Left forelimb (tissue), 1 donor: ENCODE results near the gene EML6.

ENCODE experiments used
- DNase-seq: peaks from one replicate; pipeline ENCODE4 v3.0.0-alpha.2; 2018; ENCODE audit warnings: low spot score

EML6 gene

DNA sequence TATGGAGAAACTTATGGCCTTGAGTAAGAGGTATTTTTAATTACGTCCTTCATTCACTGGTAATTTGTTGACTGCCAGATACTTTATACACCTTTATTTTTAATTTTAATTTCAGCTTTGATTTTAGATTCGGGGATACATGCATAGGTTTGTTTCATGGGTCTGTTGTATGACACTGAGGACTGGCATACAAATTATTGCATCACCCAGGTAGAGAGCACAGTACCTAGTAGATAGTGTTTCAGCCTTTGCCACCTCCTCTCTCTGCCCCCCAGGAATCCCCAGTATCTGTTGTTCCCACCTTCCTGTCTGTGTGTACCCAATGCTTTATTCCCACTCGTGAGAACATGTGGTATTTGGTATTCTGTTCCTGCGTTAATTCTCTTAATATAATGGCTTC, 188.8 kb downstream of the EML6 start:
- DNase-seq: no peak

DNA sequence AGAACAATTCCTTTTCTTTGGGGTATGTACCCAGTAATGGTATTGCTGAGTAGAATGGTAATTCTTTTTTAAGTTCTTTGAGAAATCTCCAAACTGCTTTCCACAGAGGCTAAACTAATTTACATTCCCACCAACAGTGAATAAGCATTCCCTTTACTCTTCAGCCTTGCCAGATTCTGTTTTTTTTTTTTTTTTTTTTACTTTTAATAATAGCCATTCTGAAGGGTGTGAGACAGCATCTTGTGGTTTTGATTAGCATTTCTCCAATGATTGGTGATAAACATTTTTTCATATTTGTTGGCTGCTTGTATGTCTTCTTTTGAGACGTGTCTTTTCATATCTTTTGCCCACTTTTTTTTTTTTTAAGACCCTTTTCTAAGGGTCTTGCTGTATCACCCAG, 189.4 kb downstream of the EML6 start:
- DNase-seq: no peak

- no peak for DNase-seq
Observed at GRCh38 chr2:54914637-54915036, 191.2 kb downstream of the EML6 start.

DNA sequence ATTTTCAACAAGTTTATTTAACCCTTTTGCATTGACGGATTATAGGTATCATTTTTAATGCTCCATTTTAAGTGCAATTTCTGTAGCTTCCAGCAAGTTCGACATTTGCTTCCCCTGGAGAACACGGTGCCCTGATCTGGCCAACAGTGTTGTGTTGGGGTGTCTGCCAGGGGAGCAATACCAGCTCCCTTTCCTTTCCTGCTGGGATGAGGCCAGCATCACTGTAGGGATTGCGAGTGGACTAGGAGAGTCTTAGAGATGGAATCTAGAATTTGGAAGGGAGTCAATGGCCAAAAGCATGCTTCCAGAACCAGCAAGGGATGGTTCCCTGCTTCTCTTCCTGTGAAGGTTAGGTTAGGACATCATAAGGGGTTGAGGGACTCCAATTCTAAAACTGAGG, 191.6 kb downstream of the EML6 start:
- no peak for DNase-seq

GRCh38 chr2:54916637-54917036, 193.2 kb downstream of the EML6 start:
- no peak for DNase-seq

DNA sequence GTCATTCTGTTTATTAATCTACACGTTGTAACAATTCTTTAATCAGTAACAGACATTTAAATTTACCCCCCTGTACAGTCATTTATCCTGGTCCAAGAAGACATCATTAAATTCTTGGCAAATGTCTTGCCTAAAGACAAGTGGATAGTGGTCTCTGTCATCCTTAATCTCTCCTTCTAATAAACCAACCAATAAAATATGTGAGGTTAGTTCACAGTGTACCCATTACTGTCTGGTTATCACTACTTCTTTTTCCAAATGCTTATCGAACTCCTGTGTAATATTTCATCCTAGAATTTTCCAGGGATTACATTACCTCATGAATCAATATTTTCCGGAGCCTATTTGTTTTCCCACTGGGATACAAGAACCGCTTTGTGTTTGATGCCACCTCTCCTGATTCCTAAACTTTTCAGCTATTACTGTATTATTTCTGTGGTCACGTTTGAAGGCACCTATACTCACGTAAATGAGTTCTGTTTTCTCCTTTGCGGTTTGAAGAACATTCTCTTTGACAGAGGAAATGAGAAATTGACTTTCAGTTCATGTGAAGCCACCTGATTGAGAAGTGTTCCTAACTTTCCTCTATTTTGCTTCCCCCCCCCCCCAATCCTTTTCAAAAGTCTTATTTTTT, 195.3 kb downstream of the EML6 start:
- no peak for DNase-seq

DNA sequence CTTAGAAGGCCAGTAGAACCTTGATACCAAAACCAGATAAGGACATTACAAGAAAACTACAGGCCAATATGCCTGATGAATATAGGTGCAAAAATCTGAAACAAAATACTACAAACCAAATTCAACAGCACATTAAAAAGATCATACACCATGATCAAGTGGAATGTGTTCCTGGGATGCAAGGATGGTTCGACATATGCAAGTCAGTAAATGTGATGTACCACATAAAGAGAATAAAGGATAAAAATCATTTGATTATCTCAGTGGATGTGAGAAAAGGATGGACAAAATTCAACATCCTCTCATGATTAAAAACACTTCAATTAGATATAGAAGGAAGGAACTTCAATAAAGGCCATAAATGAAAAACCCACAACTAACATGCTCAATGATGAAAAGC, 197.2 kb downstream of the EML6 start:
- DNase-seq: no peak

GRCh38 chr2:54924121-54924520, 200.7 kb downstream of the EML6 start:
- DNase-seq: no peak

GRCh38 chr2:54925022-54925421, 201.6 kb downstream of the EML6 start:
- no peak for DNase-seq

DNA sequence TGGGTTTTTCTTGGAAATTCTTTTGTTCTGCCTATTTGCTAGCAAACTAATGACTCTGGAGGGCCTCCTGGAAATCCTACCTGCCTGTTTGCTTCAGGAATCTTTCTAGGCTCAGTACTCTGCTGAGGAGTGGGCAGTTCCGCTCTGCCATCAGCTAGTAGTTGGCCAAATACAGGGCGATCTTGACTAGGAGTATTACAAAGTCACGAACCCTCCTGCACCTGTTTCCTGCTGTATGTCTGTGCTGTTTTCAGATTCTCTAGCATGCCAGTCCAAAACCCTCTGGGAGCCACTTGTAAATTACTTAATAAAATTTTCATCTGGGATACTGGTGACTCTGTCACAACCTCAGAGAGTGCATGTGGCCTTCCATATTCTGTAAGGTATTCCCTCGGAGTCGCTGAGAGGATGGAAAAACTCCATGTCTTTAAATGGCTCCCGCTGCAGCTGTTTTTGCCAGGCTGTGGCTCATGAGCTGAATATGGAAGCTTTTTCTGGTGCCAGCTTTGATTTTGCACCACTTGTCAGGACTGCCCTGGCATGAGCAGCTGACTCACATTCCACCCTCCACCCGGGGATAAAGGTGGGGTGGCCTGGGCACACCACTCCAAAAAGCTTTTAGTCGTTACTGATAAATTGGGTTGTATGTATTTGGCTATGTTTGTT, 203.8 kb downstream of the EML6 start:
- no peak for DNase-seq

DNA sequence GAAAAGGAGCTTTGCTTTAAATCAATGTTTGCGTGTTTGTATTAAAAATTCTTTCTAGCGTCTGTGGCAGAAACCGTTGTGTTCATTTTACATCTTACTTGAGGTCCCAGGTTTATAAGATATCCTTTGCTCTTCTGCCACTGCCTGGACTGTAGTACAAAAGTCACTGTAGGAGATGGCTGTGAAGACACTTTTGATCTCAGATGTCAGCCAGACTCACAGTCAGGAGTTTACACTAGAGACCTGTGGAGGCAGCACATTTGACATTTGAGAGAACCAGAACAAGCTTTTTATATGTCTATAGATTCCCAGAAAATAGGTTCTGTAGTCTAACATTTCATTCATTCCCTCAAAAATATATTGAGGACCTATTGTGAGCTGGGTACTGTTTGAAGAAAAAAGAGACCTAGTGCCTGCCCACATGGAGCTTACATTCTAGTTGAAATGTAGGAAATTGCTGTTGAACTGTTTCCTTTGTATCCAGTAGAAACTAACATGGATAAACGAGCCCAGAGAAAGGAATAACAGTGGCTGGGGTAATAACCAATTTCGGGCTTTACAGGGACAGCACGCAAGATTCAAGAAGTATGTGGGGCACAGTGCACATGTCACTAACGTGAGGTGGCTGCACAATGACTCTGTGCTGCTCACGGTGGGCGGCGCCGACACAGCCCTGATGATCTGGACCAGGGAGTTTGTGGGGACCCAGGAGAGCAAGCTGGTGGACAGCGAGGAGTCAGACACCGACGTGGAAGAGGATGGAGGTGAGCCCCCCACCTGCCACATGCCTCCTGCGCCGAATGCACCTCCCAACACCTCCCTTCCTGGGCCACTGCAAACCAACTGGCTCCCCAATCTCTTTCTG, 204.5 kb downstream of the EML6 start:
- no peak for DNase-seq

- DNase-seq: no peak
Observed at GRCh38 chr2:54928719-54929118, 205.3 kb downstream of the EML6 start.

GRCh38 chr2:54931473-54931872, 208.0 kb downstream of the EML6 start:
- DNase-seq: no peak

DNA sequence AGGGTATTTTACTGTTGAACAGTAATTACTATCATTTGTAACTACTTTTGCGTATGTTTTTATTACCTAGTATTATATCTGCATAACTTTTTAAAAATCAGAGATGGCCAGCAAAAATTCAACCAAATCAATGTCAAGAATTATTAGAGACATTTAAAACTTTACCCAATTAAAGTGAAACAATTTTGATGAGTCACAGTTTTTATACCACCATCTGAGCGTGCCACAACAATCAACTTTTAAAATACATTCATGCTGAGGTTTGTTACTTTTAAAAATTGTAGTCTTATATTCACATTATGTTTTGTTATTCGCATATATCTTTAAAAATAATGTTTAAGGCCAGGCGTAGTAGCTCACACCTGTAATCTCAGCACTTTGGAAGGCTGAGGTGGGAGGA, 211.9 kb downstream of the EML6 start:
- no peak for DNase-seq

GRCh38 chr2:54936766-54937165, 213.3 kb downstream of the EML6 start:
- DNase-seq: no peak

- no peak for DNase-seq
Observed at GRCh38 chr2:54939446-54940118, 216.1 kb downstream of the EML6 start.

DNA sequence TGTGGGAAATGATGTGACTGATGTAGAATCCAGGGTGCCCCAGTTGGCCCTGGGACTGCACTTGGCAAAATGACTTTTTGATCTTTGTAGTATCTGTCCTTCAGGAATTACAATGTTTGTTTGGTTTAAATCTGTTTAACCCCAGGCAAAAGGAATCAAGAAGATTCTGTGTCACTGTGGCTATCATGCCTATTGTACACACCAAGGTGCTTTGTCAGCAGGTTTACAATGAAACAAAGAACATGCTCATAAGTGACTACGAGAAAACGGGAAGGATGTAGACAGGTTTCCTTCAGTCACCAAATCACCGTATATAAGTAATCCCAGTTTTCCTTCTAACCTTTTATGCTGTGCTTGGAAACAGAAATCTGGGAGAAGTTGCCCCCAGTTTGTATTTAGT, 217.3 kb downstream of the EML6 start:
- DNase-seq: no peak

DNA sequence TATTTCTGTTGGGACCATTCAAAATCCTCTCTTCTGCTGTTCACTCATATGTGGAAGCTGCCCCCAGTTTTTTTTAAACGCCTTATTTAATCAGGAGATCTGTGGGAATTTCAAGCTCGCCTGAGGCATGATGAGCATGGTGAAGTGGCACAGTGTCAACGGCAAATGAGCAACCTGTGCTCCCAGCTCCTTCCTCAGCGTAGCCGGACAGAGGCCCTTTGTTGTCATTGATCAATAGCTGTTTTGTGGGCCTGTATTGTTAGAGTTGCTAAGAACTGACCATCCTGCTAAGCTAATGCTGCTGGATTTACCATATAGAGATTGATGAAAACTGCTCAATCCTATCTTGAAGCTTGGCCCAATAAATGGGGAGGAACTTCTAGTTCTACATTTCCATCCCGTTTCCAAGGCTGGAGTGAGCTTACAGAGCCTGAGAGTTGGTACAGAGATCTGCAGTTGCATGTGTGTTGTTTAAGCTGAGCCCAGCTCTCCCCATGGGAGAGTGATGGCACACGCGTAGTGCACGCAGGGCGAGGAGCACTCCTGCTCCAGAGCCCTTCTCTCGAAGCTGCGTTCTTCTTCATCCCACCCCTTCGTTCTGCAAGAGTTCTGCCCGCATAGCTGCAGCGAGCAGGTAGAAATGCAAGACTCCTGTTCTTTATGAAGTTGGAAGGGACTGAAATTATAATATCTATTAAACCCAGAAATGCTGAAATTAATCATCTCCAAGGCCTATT, 218.0 kb downstream of the EML6 start:
- no peak for DNase-seq

DNA sequence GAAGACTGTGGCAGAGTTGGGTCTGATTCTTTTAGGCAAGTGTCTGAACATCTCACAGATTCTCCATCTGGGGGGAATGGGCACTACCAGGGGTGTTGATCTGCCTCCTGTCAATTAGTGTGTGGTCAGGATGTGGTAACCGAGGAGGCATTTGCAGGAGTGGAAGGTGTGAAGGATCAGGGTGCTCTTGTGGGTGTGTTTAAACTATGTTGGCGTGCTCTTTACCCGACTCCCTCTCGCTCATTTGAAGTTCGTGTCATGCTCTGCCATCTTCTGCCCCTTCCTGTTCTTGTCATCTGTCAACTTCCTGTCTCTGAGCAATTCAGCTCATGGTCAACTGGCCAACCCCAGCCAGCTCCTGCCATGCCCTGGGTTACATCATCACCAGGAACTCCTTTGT, 218.9 kb downstream of the EML6 start:
- no peak for DNase-seq

DNA sequence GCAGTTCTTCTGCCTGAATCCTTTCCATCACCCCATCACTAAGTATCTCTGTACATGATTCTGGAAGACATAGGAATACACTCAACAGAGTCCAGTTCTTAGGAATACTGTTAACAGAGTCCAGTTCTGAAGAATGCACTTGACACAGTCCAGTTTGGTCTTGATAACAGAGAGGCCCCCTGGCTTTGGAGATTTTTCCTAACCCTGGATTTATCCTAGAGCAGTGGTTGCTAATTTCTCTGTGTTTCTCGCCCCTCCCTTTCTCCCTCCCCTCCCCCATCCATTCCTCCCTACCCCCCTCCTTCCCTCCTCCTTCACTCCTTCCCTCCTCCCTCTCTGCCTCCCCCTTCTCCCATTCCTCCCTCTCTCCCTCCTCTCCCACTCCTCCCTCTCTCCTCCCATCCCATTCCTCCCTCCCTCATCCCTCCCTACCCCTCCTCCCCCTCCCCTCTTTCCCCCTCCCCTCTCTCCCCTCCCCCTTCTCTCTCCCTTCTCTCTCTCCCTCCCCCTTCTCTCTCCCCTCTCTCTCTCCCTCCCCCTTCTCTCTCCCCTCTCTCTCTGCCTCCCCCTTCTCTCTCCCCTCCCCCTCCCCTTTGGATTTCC, 221.4 kb downstream of the EML6 start:
- no peak for DNase-seq

DNA sequence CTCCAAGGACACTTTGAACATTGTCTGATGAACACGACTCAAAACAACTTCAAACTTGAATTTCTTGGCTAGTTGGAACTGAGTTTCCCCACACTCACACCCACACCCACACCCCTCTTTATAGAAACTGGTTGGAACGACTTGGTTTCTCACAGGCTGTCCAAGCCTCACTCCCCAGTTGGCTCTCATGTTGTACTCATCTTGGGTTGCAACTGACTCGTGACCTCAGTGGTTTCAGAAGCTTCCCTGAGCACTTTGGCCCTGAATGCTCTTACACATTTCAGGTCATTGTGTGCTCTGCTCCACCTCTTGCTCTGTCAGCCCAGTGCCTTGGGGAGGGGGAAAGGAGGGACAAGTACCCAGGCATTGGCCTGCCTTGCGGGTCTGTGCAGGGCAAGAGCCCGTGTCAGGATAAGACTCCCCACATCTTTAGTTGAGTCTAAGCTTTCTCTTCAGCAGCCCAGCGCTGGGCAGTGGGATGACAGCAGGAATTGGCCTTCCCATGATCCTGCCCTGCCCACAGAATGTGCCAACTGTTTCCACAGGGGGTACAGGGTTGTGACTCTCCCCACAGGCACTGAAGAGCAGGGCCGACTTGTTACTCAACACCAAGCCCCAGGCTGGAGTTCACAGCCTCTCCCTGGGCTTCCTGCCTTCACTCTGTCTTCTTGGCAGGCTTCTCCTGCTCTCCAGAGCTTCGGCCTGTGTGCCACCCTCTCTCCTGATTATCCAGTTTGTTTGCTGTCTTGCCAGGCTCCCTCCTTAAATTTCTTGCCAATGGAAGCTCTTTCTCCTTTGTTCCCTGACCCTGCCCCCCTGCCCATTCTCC, 222.1 kb downstream of the EML6 start:
- no peak for DNase-seq
